Activated naive CD4-positive, alpha-beta T cell (primary cell): ENCODE results near the gene DHDH.

ENCODE experiments used
- DNase-seq, 4 experiments: peaks; one replicate each; lab custom pipeline; 2025; lab: John Stamatoyannopoulos, UW

DHDH gene

GRCh38 chr19:48993175-48994034 is 59.9 kb downstream of the DHDH start, which contains the start of the genes GYS1 and RUVBL2:
Gene GYS1, minus strand, starts transcription at chr19:48993309. Its CDS starts 197 bp downstream, at chr19:48993112.
Gene RUVBL2, plus strand, starts transcription at chr19:48993887. Its CDS starts 25 bp downstream, at chr19:48993912.
- peak; percentile 96 to 99 (median 98) for DNase-seq

- no peak for DNase-seq
Observed at GRCh38 chr19:48994035-48994386, 60.5 kb downstream of the DHDH start.
